NCI-H146 treated with DMSO at 0.1 percent for 48 hours (cell line): ENCODE results near the gene BEND7.
"Not testable (repeated sequence)": the region's sequence is repeated elsewhere in the genome, so short reads cannot be mapped to it uniquely, and the experiment has no call there.

ENCODE experiments used
- DNase-seq: peaks from one replicate; lab custom pipeline; 2025; ENCODE audit not compliant: unreplicated experiment; lab: John Stamatoyannopoulos, UW

BEND7 gene

DNA sequence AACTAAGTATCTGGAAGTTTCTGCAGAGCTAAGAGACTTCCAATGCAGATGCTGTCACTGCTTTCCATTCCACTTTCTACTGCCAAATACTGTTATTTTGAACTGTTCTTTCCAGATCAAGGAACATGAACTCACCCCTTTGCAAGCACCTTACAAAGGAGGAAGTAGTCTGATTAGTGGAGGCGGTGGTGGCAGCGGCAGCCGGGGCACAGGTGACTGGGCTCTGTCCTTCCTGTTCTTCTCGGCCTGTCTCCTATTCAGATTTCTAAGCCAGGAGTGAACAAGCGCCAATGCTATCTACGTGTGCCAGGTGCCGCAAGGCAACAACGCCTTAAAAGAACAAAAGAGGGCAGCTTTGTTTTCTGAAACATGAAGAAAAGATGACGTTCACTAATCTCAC lies 44.9 kb downstream of the BEND7 start:
- DNase-seq = no peak

DNA sequence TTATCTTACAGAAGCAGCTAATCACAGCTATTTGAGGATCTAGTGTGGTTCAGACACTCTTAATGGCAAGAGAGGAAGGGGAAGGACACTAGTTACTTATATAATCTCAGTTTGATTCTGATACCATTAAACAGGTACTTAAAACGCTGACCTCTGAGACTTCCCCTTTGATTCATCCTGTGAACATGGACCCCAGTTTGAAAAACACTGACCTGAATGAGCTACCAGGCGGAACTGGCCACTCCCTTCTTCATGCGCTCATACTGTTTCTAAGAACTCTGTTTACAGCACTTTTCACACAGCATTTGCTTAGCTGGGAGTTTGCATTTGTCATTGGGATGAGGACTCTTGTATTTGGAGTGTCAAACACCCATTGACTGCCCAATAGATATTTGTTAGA lies 45.7 kb downstream of the BEND7 start:
- DNase-seq = no peak

DNA sequence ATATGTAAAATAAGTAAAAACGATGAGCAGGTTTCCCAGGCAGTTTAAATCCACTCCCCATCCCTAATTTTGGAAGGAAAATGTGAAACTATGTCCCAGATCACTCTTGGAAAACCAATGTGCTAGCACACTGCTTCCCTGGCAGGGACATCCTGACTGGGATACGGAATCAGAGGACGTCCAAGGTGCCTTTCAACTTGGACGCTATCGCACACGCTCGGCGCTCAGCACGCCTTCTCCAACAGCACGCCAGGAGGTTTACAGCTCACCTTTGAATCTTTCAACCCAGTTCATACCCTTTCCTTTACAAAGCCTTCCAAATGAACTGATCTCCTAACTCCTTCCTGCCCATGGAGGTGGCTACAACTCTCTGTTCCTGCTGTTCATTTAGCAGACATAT lies 47.1 kb downstream of the BEND7 start:
- DNase-seq = no peak

DNA sequence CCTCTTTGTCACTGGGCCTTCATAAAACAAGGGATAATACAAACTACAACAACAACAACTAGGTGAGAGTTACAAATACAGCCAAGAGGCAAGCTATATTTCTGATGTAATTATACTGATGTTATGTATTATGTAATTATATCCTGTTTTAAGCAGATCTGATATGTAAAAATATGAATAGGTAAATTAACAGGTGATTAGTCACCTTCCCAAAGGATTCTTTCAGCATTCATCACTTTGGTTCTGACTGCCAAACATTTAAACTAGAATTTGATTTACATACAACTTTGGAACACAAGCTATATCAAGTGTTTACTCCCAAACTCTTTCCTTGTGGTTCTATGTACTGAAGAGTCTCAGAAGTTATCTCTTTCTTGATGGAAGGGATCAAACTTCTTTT lies 53.7 kb downstream of the BEND7 start:
- no peak for DNase-seq

DNA sequence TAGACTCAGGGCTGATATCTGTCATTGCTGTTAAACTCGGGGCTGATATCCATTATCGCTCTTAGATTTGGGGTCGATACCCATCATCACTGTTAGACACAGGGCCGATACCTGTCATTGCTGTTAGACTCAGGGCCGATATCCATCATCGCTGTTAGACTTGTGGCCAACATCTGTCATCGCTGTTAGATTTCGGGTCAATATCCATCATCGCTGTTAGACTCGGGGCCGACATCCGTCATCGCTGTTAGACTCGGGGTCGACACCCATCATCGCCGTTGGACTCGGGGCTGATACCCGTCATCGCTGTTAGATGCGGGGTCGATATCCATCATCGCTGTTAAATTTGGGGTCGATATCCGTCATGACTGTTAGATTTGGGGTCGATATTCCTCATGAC lies 54.8 kb downstream of the BEND7 start:
- DNase-seq = no peak

DNA sequence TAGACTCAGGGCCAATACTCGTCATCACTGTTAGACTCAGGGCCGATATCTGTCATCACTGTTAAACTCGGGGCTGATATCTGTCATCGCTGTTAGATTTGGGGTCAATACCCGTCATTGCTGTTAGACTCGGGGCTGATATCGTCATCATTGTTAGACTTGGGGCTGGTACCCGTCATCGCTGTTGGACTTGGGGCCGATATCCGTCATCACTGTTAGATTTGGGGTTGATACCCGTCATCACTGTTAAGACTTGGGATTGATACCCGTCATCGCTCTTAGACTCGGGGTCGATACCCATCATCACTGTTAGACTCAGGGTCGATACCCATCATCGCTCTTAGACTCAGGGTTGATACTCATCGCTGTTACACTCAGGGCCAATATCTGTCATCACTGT lies 56.5 kb downstream of the BEND7 start:
- DNase-seq = no peak

DNA sequence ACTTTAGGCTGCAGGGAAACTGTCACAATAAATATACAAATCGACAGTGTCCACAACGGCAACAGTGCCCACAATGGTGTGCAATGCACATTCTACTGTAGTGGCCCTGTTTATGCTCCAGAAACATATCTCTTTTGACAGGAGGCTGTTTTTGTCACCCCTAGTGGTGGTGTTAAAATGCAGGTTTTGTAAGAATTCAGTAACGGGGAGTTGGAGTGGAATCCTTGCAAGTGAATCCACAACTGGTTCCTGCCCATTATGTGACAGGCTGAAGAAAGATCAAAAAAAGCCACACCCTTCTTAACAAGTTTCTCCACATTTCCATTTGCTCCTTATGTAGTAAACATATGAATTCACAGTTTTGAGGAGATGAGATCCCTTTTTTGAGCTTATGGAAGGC lies 58.5 kb downstream of the BEND7 start:
- no peak for DNase-seq

DNA sequence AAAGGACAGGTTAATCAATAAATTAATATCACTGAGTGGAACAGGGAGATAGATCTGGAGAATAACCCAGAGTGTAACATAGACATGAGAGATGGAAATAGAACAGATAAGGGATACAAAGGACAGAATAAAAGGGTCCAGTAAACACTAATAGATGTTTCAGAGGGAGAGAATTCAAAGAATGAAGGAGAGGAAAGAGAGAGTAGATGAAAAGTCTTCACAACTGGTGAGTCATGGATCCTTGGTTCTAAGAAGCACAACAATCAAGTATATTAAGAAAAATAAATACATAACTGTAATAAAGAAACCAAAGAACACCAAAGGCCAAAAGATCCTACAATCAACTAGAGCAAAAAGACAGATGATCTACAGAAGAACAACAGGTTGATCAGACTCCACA lies 66.3 kb downstream of the BEND7 start:
- DNase-seq = no peak

DNA sequence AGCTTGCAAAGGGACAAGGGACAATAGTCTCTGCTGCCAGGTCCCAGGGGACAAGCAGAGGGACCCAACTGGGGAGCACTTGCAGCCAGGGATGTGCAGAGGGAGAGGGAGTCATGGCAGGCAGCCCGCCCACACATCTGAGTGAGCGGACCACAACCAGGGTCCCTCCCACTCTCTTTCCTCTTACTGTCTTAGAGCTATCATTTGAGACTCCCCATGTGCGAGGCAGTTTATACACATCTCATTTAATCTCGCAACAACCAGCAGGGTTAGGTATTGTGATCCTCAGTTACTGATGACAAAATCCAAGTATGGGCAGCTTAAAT lies 70.2 kb downstream of the BEND7 start:
- DNase-seq = no peak

DNA sequence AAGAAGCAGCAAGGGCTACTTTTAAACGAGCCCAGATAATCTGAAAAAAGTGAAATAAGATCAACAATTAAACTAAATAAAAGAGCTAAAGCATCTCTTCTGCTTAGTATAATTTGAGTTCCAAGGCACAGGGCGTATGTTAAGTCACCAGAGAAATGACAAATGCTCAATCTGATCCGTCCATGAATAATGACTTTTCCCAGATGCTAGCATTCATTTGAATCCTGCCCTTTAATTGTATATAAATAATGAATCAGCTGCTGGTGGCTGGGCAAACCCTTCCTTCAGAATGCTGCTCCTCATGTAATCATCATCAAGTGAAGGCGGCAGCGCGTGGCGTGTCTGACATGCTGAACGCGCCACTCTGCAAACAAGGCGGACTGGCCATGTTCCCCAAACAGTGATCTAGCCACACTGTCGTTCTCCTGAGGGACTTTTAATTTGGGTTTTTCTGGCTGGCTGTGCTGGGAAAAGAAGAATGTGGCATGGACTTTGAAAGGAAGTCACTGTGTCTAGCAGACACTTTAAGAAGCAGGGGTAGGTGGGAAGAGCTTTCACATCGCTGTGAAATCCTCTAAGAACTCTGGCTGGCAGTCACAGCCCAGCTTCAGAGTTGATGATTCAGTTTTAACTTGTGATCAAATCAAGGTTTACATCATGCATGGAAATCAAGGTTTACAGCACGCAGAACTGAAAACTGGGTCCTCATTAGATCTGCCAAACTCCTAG lies 70.7 kb downstream of the BEND7 start:
- DNase-seq = no peak

DNA sequence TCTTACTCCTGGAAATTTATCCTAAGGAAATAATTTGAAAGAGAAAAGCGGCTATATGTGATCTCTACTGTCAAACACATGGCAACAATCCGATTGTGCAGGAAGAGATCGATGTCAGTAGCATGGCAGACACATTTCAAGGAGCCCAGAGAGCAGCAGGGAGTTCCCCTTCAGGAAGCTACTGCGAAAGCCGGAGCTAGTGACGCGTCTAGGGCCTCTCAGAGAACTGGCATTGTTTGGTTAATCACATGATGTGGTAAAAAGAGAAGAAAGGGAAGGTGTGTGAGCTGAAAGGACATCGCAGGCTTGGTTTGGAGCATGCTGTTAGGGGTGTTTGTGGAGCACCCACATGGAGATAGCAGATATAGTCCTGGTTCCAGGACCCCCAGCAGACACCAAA lies 74.9 kb downstream of the BEND7 start:
- DNase-seq = no peak

DNA sequence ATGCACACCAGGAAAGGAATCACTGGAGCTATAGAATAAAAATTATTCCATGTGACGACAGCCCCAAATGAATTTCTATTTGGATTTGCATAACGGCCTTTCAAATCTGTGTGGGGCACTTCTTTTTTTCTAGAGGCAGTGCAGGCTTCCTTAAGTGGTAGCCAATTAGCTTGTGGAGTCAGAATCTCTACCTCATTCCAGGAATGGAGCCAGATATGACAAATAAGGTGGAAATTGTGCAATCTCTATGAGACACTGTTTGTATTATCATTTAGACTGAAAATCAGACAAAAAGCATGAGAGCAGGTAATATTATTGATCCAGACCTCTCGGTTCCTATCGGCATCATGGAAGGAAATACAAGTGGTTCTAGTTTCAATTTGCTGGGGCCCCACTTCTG lies 78.7 kb downstream of the BEND7 start:
- DNase-seq = no peak

DNA sequence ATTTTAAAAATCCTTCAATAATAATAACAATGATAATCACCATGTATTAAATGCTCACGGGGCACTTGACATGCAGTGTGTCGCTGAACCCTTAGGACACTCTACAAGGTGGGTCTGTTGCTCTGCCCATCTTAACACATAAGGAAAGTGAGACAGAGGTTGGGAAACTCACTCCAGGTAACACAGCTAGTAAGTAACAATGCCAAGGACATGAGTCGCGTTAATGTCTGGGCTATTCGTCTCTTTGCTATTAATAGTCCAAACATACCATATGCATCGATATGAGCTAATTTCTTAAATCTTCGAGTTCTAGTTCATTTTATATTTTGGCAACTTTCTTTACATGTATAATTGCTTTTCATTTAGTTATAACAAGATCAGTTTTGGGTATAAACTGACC lies 79.5 kb downstream of the BEND7 start:
- DNase-seq = no peak

DNA sequence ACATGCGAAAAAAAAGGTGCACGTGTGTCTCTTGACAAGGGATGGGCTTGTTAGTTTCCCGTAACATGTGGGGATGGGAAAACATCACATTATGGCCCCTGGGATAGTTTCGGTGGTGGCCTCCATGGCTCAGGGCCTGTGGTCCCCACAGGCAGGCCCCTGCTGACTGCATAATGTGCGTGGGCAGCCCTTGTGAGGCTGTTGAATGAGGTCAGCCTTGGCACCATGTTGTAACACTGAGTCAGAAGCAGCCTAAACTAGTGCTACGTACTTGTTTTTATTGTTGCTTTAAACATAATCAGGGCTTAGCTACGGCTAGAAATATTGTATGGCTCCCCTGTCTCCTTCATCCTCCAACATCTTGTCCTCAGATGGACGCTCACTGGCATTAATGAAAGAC lies 80.6 kb downstream of the BEND7 start:
- DNase-seq = no peak

DNA sequence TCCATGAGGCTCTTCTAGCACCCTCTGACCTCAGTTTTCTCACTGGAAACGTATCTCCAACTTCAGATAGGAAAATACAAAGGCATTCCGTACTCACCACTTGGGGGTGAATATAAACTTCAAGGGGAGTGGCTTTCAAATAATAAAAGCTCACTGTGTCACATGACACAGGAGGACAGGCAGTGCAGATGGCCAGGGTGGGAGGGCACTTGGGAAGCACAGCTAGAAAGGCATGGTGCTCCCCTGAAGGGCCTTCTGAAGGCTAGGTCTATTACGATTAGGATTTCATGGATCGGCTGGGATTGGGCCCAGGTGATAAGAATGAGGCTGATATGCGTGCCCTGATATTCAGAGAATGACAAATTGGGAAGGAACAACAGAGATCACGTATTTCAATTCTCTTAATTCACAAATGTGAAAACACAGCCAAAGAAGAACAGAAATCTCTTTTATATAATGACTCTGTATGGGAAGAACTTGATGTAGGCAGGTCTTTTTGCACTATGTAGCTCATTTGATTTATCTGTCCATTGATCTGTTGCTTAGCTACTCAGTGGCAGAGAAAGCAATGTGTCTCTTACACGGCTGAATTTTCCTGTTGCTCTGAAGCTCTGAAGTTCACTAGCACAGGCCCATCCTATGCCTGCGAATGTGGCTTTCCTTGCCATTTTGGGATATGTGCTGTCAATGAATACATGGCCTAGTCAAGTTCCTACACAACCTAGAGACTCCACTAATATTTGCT lies 83.0 kb downstream of the BEND7 start:
- DNase-seq = no peak

DNA sequence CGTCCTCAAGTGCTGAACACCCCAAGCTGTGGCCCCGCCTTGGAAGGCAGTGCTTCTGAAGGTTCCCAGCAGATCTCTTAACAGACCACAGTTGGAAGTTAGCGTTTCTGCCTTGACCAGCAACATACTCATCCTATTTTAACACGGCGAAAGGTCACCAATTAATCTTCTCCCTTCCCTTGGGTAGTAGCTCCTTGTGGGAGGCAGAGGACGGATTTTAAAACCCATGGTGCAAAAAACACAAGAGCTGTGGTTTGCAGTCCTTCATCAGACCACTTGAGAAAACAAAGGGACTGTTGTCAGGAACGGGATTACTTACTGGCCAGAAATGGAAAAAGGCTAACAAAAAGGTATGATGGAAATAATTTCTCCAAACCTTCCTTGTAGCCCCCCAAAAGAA lies 87.3 kb downstream of the BEND7 start:
- DNase-seq = no peak

DNA sequence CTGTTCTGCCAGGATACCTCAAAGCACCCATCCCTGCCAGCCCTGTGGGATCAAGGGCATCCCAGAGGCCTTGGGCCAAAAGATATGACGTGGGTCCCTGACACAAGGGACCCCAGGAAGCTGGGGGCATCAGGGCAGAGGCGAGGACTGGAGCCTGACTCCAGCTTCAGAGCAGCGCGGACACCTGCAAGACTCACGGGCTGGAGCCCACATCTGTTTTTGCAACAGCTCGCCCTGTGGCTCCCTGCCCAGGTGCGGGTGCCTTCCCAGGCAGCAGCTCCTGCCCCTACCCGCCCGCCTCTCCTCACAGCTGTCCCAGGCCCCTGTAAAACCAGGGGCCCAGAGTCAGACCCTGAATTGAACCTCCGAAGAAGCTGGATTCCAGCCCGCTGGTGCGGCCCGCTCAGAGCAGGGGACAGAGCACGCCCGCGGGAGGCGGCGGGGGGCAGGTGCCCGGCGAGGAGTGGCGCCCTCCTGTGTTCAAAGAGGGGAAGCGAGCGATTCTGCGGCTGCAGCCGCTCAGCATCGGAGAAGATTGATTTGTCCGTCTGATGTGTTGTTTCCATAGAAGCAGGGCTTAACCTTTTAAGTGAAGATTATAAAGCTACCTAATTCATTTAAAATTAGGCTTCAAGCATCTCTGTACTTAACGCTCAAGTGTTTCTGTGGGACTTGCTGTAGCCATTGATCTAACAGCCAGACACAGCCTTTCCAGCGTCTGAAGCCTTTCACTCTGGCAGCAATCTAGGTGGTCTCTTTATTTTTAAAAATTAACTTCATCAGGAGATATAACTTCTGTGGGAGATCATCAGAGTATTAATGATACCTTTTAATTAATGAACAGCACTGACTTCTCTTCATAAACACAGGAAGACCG lies 88.4 kb downstream of the BEND7 start:
- DNase-seq = peak; percentile 61

DNA sequence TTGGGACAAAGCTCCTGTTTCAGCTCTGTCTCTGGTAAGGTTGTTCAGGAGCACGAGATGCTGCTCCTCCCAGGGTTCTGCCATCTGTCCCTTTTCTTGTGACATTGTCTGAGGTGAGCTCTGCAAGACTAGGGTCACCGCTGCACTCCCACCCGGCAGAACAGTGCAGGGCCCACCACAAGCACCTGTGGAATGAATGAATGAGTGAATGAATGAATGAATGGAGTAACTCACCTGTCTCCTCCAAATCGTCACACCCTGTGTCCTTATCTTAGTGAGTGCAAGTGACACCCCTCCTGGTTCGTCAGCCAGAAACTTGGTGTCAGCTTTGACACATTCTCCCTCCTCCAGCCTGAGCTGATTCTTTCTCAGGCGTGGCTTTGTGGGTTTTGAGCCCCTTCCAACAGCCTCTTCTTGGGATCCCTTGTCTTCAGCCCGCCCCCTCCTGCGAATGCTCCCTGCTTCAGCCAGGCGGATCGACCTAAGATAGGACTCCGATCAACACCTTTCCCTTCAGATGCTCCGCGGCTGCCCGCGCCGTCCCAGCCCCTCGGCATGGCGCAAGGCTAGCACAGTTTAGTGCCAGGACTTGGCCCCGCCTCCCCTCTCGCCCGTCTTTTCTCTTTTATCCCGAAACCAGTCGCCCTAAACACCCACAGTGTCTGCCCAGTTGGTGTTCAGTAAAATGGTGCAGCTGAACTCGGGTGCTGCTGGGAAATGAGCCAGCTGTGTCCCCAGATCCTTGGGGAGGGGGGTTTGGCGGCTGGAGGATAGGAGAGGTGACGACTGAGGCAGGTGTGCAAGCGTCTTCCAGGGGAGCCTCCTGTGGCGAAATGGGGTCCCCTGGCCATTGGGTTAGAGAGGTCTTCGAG lies 89.3 kb downstream of the BEND7 start:
- DNase-seq = no peak

DNA sequence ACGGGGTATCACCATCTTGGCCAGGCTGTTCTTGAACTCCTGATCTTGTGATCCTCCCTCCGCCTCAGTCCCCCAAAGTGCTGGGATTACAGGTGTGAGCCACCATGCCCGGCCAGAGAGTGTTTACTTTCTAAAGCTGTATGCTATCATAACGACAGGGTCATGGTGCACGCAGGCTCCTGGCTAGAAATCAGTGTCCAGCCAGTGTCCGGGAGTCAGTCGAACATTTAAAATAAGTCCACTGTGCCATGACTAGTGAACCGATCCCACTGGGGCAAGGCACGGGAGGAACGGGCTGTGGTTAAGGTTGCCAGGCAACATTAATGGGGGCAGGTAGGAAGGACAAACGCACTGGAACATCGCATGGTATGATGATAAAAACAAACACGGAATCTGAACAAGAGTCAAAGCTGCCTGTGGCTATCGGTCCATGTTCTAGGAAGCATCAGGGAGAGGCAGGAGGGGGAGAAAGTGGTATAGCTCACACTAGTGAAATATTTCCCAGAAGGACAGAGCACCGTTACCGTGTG lies 91.7 kb downstream of the BEND7 start:
- DNase-seq = no peak

DNA sequence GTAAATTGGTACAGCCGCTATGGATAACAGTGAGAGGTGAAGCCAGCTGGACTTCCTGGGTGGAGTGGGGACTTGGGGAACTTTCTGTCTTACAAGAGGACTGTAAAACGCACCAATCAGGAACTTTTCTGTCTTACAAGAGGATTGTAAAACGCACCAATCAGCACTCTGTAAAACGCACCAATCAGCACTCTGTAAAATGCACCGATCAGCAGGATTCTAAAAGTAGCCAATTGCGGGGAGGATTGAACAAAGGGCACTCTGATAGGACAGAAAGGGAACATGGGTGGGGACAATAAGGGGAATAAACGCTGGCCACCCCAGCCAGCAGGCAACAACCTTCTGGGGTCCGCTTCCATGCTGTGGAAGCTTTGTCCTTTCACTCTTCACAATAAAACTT lies 100.9 kb downstream of the BEND7 start:
- DNase-seq = not testable (repeated sequence)

DNA sequence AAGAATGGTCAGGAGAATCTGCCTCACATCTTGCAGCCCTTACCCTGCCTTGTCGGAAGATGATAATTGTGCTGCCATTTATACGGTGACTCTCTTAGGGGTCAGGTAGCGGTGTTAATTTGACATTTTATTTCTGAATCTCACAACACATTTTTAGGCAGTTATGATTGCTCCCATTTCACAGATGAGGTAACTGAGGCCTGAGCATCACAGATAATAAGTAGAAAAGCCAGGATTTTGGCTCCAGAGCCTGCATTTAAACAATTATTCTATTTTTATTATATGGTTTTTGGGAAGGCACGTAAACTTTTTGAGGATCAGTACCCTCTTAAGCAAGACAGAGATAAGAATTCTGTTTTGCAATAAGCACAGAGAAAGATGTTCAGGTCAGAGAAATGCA lies 103.4 kb downstream of the BEND7 start:
- no peak for DNase-seq
